Measurements from ENCODE around the gene ACD. TPM values are rescaled to one million over a fixed set of nuclear protein-coding genes. Genes with fewer than 3 reads are reported as not detected.

ACD gene
- total and polyA plus RNA-seq, 2 of the 8 experiments (the other 6 are each of a cell fraction or from before 2014, with no cell fraction given): 34.8 to 58.0 TPM

DNA sequence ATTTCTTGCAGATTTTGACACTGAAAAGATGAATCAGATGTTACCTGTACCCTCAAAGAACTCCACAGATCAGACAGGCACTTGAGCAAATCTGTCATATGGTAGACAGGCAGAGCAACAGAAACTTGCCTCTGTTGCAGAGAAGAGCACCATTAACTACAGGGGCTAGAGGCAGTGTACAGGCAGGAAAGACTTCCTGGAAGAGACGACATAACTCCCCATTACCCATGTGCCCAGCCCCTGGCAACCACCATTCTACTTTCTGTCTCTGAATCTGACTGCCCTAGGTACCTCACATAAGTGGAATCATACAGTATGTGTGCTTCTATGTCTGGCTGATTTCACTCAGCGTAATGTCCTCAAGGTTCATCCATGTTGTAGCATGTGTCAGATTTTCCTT is 43.6 kb upstream of the ACD start (continued):
- TF ChIP-seq BRCA1 (IDR thresholded peaks at IDR 0.05; ENCODE audit: low read depth, low read length): no peak
